ENCODE data around the gene RYR1.
A peak's percentile ranks its signal among the peaks of the same experiment; 100 is the strongest.
"Not testable (repeated sequence)": the region's sequence is repeated elsewhere in the genome, so short reads cannot be mapped to it uniquely, and the experiment has no call there.

RYR1 gene

GRCh38 chr19:38402623-38402966, 30.9 kb upstream of the RYR1 start:
- Histone ChIP-seq H3K4me3 (peak overlapping the region; percentile 90 to 94), H3K36me3 (peaks cover 11 to 28% (median 22%) of the 10 kb centered on the region in 3 donors), H3K9me3 (no peaks in the 10 kb centered on the region), H3K27me3 (peaks cover 0 to 37% of the 10 kb centered on the region in 2 donors), H3K4me1 (peaks cover 0 to 21% (median 5%) of the 10 kb centered on the region in 4 donors), H3K27ac (peak overlapping the region in 1 of 2 donors; percentile 83)
- TF ChIP-seq CTCF (IDR thresholded peaks at IDR 0.05): no peak
- no peak for DNase-seq
- intact Hi-C loops (cut with DNase I; ENCODE audit: low total_unique reads): loop anchor here (2.0 to 5.0 kb wide), 2 partner anchors 14 to 230 kb away; partner anchors contain the start of genes GGN and SPRED3

GRCh38 chr19:38402967-38403674, 30.4 kb upstream of the RYR1 start, which contains the start of gene FAM98C:
Gene FAM98C, plus strand, starts transcription at chr19:38403093. Its CDS starts 61 bp downstream, at chr19:38403154.
- Histone ChIP-seq H3K9me3 (no peaks in the 10 kb centered on the region), H3K27ac (peak within 1 kb of the TSS; percentile 83 to 87), H3K4me1 (peaks cover 0 to 21% (median 5%) of the 10 kb centered on the region in 4 donors), H3K27me3 (peaks cover 0 to 35% of the 10 kb centered on the region in 2 donors), H3K36me3 (peaks cover 11 to 34% (median 22%) of the 10 kb centered on the region in 3 donors), H3K4me3 (peak within 1 kb of the TSS; percentile 90 to 94)
- peak; percentile 94 to 99 for TF ChIP-seq CTCF (IDR thresholded peaks at IDR 0.05)
- DNase-seq: peak; percentile 93 to 97
- intact Hi-C loops (cut with DNase I; ENCODE audit: low total_unique reads): loop anchor here (2.0 to 5.0 kb wide), 2 partner anchors 14 to 229 kb away; partner anchors contain the start of genes GGN and SPRED3

DNA sequence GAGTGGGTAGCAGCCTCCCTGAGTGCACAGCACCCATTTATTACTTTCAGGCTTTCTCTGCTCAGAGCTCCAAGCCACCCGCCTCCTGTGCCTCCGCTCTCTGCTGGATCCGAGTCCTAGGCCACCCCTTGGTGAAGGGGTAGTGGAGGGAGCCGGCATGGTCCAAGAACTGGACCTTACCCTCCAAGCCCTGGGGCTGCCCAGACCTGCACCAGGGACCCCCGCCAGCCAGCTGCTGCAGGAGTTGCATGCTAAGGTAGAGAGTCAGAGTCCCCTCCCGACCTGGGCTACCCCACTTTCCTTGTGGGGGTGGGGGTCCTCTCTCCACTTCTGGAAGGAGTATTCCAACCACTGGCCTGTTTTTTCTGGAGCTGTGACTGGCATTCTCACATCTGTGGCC, 28.6 kb upstream of the RYR1 start:
- TF ChIP-seq CTCF (IDR thresholded peaks at IDR 0.05): no peak
- Histone ChIP-seq H3K4me3 (no peak overlapping the region), H3K27me3 (peaks cover 0 to 18% of the 10 kb centered on the region in 2 donors), H3K27ac (no peak overlapping the region), H3K4me1 (peaks cover 0 to 21% (median 5%) of the 10 kb centered on the region in 4 donors), H3K9me3 (no peaks in the 10 kb centered on the region), H3K36me3 (peaks cover 11 to 40% (median 22%) of the 10 kb centered on the region in 3 donors)
- intact Hi-C loops (cut with DNase I; ENCODE audit: low total_unique reads): loop anchor here (5.0 kb wide), 1 partner anchor 227 kb away; no protein-coding TSS in a partner anchor
- no peak for DNase-seq

DNA sequence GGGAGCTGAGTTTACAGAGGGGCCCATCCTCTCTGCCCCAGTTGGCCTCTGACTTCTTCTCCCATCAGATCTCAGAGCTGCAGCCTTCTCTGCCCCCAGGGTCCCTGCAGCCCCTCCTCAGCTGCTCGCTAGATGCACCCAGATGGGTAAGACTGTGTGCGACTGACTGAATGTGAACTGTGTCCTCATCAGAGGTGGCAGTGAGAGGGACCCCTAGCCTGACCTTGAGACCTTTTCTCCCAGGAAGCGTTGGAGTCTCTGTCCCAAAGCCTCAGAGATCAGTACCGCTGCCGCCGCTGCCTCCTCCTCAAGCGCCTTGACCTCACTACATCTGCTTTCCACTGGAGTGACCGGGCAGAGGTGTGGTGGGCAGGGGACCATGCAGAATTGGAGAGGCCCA, 28.2 kb upstream of the RYR1 start:
- Histone ChIP-seq H3K4me1 (peaks cover 0 to 21% (median 5%) of the 10 kb centered on the region in 4 donors), H3K4me3 (no peak overlapping the region), H3K27me3 (peaks cover 0 to 14% of the 10 kb centered on the region in 2 donors), H3K27ac (no peak overlapping the region), H3K9me3 (no peaks in the 10 kb centered on the region), H3K36me3 (peaks cover 11 to 40% (median 22%) of the 10 kb centered on the region in 3 donors)
- TF ChIP-seq CTCF (IDR thresholded peaks at IDR 0.05): no peak
- intact Hi-C loops (cut with DNase I; ENCODE audit: low total_unique reads): no loop called here
- no peak for DNase-seq

- peaks cover 0 to 3% (median 0%) of the 10 kb centered on the region in 4 donors for H3K4me1 ChIP-seq
- TF ChIP-seq CTCF (IDR thresholded peaks at IDR 0.05): no peak
- H3K4me3 ChIP-seq: no peak overlapping the region
- no peak for DNase-seq
- H3K36me3 ChIP-seq: peaks cover 11 to 40% (median 22%) of the 10 kb centered on the region in 3 donors
- H3K9me3 ChIP-seq: no peaks in the 10 kb centered on the region
- intact Hi-C loops (cut with DNase I; ENCODE audit: low total_unique reads): loop anchor here (10.0 kb wide), 1 partner anchor 95 kb away; no protein-coding TSS in a partner anchor
- peaks cover 0 to 18% of the 10 kb centered on the region in 2 donors for H3K27me3 ChIP-seq
- no peak overlapping the region for H3K27ac ChIP-seq
Observed at GRCh38 chr19:38409631-38410133, 23.8 kb upstream of the RYR1 start.

- not testable (repeated sequence) for H3K9me3 ChIP-seq, H3K4me3 ChIP-seq, DNase-seq, H3K27ac ChIP-seq, H3K4me1 ChIP-seq
- Histone ChIP-seq H3K36me3 (peaks cover 11 to 33% (median 14%) of the 10 kb centered on the region in 3 donors), H3K27me3 (peaks cover 0 to 21% of the 10 kb centered on the region in 2 donors)
- intact Hi-C loops (cut with DNase I; ENCODE audit: low total_unique reads): loop anchor here (10.0 kb wide), 1 partner anchor 94 kb away; no protein-coding TSS in a partner anchor
Observed at GRCh38 chr19:38410407-38410806, 23.1 kb upstream of the RYR1 start.
